NCI-H748 (cell line): ENCODE data around the gene OGFRL1.

Experiments used
- DNase-seq: peaks from one replicate; lab custom pipeline; 2025; ENCODE audit not compliant: unreplicated experiment; lab: John Stamatoyannopoulos, UW

OGFRL1 gene

GRCh38 chr6:71333050-71333449 is 44.4 kb downstream of the OGFRL1 start:
- DNase-seq, result no peak

DNA sequence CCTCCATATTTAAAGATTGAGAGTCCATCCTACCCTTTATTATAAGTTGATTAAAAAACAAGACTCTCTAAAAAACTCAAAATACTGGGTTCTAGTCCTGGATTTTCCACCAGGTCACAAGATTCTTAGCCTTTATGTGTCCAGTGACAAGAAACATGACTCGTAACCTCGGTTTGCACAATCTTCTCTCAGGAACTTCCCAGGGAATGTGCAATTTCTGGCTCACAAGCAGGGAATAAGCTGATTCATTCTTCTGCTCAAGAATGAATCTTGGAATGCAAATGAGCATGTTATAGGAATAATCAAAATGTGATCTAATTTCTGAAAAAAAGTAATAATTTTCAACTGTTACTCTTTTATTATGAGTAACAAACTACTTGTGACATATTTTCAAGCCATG is 45.1 kb downstream of the OGFRL1 start:
- no peak for DNase-seq

- DNase-seq, result no peak
Measured at GRCh38 chr6:71334768-71335167, 46.2 kb downstream of the OGFRL1 start.

- no peak for DNase-seq
Measured at GRCh38 chr6:71335544-71335943, 46.9 kb downstream of the OGFRL1 start.

- DNase-seq, result no peak
Measured at GRCh38 chr6:71336901-71337300, 48.3 kb downstream of the OGFRL1 start.

GRCh38 chr6:71338540-71339316 is 50.1 kb downstream of the OGFRL1 start:
- DNase-seq, result no peak

DNA sequence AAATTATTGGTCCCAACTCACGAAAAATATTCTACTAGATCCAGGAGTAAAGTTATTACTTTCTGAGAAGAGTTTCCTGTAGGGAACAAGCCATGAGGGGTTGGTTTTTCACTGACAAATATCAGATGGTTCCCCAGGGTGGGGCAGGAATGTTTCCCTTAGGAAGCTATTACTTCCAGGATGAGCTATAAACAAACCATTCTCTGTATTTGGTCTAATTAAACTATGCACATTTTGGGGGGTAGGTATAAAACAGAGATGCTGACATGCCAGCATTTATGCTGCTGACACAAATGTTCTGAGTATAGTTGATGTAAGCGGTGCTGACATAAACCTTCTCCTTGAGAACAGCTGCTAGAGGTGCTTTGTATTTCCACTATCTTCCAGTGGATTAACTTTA is 54.2 kb downstream of the OGFRL1 start:
- DNase-seq, result no peak

- no peak for DNase-seq
Measured at GRCh38 chr6:71345476-71346333, 57.1 kb downstream of the OGFRL1 start.

DNA sequence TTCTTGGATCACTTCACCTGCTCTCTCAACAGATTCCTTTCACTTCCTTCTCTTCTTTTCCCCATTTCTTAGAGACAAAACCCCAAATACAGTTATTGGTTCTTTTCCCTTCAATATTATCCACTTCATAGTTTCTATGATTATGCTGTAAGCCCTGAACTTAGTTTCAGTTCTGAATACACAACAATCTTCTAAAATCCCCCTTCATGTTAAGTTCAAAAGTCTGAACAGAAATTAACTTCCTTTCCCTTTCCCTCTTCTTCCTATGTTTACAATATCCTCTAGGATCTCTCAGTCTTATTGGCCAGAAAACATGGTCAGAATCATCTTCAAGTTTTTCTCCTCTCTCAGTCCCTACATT is 57.7 kb downstream of the OGFRL1 start:
- no peak for DNase-seq

GRCh38 chr6:71347119-71347518 is 58.5 kb downstream of the OGFRL1 start:
- DNase-seq, result no peak

DNA sequence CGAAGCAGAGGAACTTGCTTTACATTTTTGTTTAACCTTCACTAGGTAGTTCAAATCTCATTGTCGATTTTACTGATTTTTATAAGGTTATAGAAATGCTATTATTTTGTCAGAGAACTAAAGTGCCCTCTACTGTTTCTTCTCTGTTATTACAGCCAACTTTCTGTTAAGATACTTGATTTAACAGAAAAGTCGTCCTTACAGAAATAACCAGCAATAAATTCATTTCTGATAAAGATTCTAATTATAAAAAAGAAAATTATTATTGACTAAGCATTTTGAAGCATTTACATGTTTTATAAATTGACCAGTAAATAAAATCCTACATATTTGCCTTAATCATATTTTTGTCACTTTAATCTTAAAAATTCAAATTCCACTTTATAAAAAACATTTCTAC is 60.8 kb downstream of the OGFRL1 start:
- peak; percentile 62 for DNase-seq

DNA sequence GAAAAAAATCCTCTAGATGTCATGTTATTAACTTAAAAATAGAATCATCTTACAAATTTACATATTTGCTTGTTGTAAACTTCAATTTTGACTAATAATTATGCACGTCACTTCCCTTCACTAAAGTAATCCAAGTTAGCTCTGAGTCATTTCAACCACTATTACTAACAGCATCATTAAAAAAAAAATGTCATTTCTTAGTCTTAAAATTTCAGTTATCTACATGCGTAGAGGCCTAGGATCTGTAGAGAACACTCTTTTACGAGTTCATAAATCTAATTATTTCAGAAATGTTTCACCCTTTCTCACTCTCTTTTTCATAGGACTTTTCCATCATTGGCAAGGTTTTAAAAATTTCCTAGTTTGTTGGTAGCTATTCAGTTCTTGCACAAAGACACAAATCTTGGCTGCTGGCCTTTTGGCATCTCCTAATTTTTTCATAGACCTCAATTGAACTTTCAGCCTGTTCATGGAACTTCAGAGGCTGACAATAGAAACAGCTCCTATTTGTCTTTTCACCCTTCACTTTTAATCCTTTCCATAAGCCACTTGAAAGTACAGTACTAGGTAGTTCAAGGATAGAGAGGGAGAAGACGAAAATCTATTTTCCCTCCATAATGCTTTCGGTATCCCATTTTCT is 61.5 kb downstream of the OGFRL1 start:
- DNase-seq, result no peak

GRCh38 chr6:71351190-71351589 is 62.6 kb downstream of the OGFRL1 start:
- no peak for DNase-seq
